ENCODE measurements around the gene METAP2.

Gene METAP2

DNA sequence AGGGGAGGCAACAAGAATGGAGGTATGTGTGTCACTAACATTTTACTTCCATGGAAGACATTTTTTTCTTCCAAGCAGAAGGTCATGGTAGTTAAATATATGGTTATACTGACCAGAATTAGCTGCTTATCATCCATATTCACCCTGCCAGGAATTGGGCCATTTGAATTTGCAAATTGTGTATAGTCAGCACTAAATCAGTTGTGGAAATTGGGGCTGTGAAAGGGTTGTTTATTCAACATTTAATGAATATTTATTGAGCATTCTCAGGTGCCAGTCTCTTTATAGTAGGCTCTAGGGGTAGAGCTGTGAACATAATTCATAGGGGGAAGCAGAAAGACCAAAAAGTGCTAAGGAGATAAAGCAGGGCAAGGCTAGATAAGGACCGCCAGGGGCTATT, 38.0 kb downstream of the METAP2 start:
- TF ChIP-seq JUND (IDR thresholded peaks at IDR 0.05; ENCODE audit: low read depth): no peak
- DNase-seq (ENCODE audit: low read depth in 1 of 2, low spot score in 1 of 2): no peak
- in situ Hi-C loops (cut with HindIII; ENCODE audit: low pct_unique_long_range_greater_than_20kb, low sequenced_read_pairs): no loop called here

DNA sequence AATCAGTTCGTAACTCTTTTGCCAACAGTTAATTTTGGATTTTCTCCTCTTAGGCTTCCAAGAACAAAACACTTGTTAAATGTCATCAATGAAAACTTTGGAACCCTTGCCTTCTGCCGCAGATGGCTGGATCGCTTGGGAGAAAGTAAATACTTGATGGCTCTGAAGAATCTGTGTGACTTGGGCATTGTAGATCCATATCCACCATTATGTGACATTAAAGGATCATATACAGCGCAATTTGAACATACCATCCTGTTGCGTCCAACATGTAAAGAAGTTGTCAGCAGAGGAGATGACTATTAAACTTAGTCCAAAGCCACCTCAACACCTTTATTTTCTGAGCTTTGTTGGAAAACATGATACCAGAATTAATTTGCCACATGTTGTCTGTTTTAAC, 39.6 kb downstream of the METAP2 start:
- in situ Hi-C loops (cut with HindIII; ENCODE audit: low pct_unique_long_range_greater_than_20kb, low sequenced_read_pairs): no loop called here
- TF ChIP-seq JUND (IDR thresholded peaks at IDR 0.05; ENCODE audit: low read depth): no peak
- DNase-seq (ENCODE audit: low read depth in 1 of 2, low spot score in 1 of 2): no peak

DNA sequence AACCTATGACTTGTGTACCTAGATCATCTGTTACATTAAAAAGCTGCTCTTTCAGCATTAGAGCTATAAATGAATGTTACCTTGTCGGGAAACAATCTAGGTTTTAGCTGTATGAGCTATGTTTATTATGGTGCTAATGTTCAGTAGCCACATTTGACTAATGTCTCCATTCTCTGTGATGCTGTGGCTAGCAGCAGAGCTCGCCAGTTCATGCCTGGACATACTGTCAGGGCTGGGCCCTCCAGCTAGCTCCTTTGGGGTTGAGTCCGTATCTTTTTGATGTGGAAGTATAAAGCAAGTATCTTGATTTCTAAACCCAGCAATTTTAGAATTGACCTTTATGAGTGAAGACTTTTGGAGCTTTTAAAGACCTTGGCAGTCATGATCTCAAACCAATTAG, 41.2 kb downstream of the METAP2 start:
- no peak for DNase-seq (ENCODE audit: low read depth in 1 of 2, low spot score in 1 of 2)
- in situ Hi-C loops (cut with HindIII; ENCODE audit: low pct_unique_long_range_greater_than_20kb, low sequenced_read_pairs): no loop called here
- no peak for TF ChIP-seq JUND (IDR thresholded peaks at IDR 0.05; ENCODE audit: low read depth)

DNA sequence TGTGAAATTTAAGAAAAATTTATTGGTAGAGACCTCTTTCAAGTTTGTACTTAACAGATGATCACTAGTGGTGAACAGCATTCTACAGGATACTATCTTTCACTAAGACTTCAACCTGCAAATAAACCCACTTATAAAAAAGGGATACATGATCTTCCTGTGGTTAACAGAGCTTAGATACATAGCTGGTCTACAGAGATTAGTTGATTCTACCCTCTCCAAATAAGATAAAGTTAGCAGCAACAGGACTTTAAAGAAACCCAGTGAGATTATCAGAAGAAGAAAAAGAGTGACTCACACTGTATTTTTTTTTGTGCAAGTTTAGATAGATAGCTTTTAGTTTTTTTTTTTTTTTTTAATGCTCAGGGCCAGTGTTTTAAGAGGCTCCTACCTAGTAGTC, 42.8 kb downstream of the METAP2 start:
- in situ Hi-C loops (cut with HindIII; ENCODE audit: low pct_unique_long_range_greater_than_20kb, low sequenced_read_pairs): no loop called here
- no peak for DNase-seq (ENCODE audit: low read depth in 1 of 2, low spot score in 1 of 2)
- TF ChIP-seq JUND (IDR thresholded peaks at IDR 0.05; ENCODE audit: low read depth): no peak

DNA sequence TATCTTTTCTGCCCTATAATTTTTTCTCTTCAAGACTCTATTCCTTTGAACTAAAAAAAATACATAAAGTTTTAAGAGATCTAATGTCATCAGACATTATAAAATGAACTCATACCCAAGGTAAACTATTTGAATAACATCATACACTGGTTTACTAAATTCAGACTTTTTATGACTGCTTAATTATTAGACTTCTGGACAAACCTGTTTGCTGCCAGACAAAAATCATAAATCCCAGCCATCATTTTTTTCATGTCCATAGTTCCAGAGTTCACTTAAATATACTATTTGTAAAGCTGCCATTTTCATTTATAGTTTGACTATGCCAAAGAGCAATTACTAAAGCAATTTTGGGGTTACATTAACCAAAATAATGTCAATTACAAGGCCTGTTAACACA, 43.3 kb downstream of the METAP2 start:
- in situ Hi-C loops (cut with HindIII; ENCODE audit: low pct_unique_long_range_greater_than_20kb, low sequenced_read_pairs): no loop called here
- TF ChIP-seq JUND (IDR thresholded peaks at IDR 0.05; ENCODE audit: low read depth): no peak
- DNase-seq (ENCODE audit: low read depth in 1 of 2, low spot score in 1 of 2): no peak

DNA sequence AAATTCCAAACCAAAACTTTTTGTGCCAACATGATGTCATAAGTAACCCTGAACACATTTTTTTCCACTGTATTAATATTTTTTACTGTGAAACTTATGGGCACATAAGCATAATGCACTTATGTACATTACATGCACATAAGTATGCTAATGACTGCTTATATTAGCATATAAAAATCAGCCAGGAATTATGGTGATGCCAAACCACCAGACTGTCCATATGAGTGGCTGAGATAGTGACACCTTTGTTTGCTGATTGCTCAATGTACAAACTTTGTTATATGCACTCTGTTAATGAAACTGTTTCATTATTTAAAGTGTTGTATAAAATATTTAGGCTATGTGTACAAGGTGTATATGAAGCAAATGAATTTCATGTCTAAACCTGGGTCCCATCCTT, 45.0 kb downstream of the METAP2 start:
- TF ChIP-seq JUND (IDR thresholded peaks at IDR 0.05; ENCODE audit: low read depth): no peak
- in situ Hi-C loops (cut with HindIII; ENCODE audit: low pct_unique_long_range_greater_than_20kb, low sequenced_read_pairs): no loop called here
- no peak for DNase-seq (ENCODE audit: low read depth in 1 of 2, low spot score in 1 of 2)

DNA sequence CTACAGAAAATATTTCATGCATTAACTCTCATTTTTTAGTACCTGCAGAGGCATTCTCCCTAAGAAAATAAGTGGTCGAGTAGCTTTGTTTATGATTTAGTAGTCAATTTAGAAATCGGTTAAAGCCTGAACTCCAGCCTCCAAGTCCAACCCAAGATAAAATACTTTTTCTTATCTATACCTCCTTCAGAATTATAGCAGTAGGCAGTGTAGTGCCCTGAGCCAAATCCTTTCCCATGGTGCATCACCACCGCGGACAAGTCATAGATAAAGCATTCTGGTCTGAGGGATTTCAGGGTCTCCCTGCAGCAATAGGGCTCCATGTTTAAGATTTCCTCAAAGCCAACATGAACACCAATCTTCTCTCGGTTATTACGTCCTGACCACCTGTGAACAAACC, 46.9 kb downstream of the METAP2 start:
- in situ Hi-C loops (cut with HindIII; ENCODE audit: low pct_unique_long_range_greater_than_20kb, low sequenced_read_pairs): no loop called here
- DNase-seq (ENCODE audit: low read depth in 1 of 2, low spot score in 1 of 2): no peak

DNA sequence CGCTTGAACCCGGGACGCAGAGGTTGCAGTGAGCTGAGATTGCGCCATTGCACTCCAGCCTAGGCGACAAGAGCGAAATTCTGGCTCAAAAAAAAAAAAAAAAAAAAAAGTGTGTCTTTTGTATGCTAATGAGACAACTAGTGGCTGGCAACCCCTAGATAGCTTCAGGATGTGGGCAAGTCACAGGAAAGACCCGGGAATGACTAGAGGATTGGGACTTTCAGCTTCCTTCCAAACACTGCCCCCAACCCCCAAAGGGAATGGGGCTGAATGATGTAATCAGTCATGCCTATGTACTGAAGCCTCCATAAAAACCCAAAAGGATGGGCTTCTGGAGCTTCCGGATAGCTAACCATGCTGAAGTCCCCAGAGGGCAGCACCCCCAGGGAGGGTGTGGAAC, 48.7 kb downstream of the METAP2 start:
- in situ Hi-C loops (cut with HindIII; ENCODE audit: low pct_unique_long_range_greater_than_20kb, low sequenced_read_pairs): no loop called here
- no peak for TF ChIP-seq JUND (IDR thresholded peaks at IDR 0.05; ENCODE audit: low read depth)
- no peak for DNase-seq (ENCODE audit: low read depth in 1 of 2, low spot score in 1 of 2)

More for the DNA sequence above, 46.9 kb downstream of the METAP2 start:
- no peak for TF ChIP-seq JUND (IDR thresholded peaks at IDR 0.05; ENCODE audit: low read depth)

DNA sequence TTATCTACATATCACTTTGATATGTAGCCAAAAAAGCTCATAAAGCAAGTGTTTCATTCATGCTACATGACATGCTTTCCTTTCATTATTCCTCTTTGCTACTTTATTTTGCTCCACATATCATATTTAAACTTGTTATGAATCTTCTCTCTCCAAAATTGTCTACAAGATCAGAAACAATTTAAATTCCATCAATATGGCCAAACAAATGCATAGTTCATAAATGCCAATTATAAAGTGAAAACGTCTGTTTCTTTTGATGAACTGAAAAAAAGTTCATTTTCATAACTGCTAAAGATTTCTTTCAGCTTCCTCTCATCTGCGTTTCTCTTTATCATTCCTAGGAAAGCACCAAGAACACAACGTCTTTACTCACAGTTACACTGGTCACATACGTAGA, 54.5 kb downstream of the METAP2 start:
- in situ Hi-C loops (cut with HindIII; ENCODE audit: low pct_unique_long_range_greater_than_20kb, low sequenced_read_pairs): no loop called here
- no peak for DNase-seq (ENCODE audit: low read depth in 1 of 2, low spot score in 1 of 2)
- no peak for TF ChIP-seq JUND (IDR thresholded peaks at IDR 0.05; ENCODE audit: low read depth)

DNA sequence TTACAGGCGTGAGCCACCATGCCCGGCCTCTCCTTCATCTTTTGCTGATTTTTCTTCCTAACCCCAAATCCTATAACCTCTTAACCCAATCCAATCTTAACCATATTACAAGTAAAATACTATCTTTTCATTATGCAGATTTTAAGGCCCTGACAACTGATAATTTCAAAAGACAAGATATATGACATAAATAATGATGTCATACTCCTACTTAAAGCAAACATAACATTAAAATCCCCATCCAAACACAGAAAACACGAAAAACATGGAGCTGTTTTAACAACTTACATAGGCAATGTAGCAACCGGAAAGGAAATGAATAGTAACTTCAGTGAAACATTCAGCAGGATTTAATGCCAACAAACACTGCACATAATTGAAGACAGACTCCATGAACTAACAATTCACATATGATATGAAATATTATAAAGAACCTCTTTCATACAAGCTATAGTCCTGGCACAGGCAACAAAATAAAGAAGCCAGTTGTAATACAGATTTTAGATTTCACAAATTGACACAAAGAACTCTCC, 55.8 kb downstream of the METAP2 start:
- in situ Hi-C loops (cut with HindIII; ENCODE audit: low pct_unique_long_range_greater_than_20kb, low sequenced_read_pairs): no loop called here
- no peak for DNase-seq (ENCODE audit: low read depth in 1 of 2, low spot score in 1 of 2)
- TF ChIP-seq JUND (IDR thresholded peaks at IDR 0.05; ENCODE audit: low read depth): no peak

DNA sequence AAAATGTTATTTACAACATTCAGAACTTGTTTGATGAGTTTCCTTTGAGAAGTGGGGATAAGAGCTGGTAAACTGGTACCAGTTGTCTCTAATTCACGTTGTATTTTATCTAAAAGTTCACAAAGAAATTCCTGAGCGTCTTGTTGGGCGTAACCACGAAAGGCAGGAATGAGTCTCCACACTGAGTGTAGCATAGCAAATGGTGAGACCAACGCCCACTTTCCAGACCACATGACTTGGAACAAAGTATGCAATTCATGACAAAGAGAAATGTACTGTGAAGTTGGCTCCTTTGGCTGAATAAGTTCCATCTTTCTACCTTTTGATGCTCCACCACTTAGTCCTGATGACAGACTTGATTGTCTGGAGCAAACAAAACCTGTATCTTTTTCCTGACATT, 58.9 kb downstream of the METAP2 start:
- no peak for DNase-seq (ENCODE audit: low read depth in 1 of 2, low spot score in 1 of 2)
- TF ChIP-seq JUND (IDR thresholded peaks at IDR 0.05; ENCODE audit: low read depth): no peak
- in situ Hi-C loops (cut with HindIII; ENCODE audit: low pct_unique_long_range_greater_than_20kb, low sequenced_read_pairs): no loop called here

DNA sequence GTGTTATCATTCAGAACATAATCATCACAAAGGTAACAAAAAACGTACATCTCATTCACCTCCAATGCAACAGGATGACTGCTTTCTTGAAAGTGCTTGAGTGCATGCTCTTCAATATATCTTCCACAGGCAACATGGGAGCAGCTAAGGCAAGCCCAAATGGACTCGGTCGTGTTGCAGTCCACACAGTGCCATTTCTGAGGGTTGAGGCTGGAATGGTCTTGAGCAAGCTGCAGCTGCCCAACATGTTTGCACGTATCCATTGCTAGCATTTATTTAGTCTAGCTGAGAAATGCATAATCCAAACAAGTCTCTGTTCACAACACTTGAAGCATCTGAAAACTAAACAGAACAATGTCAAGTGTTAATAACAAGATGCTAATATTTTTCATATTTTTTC, 60.0 kb downstream of the METAP2 start:
- in situ Hi-C loops (cut with HindIII; ENCODE audit: low pct_unique_long_range_greater_than_20kb, low sequenced_read_pairs): no loop called here
- no peak for TF ChIP-seq JUND (IDR thresholded peaks at IDR 0.05; ENCODE audit: low read depth)
- DNase-seq (ENCODE audit: low read depth in 1 of 2, low spot score in 1 of 2): no peak

DNA sequence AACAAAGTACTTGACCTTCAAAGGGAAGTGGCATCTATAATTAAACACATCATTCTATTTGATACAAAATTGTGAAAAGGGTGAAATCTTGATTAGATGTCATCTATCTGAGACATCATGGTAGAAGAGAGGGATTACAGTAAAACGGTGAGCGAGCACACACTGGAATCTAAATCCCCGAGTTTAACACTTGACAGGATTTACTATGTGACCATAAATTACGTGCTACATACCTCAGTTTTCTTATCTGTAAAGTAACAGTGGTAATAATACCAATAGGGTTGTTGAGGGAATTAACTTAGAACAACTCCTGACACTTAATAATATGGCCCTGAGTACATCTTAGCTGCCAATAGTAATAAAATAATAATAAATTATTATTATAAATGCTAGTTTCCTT, 64.1 kb downstream of the METAP2 start:
- in situ Hi-C loops (cut with HindIII; ENCODE audit: low pct_unique_long_range_greater_than_20kb, low sequenced_read_pairs): no loop called here
- no peak for DNase-seq (ENCODE audit: low read depth in 1 of 2, low spot score in 1 of 2)
- no peak for TF ChIP-seq JUND (IDR thresholded peaks at IDR 0.05; ENCODE audit: low read depth)

DNA sequence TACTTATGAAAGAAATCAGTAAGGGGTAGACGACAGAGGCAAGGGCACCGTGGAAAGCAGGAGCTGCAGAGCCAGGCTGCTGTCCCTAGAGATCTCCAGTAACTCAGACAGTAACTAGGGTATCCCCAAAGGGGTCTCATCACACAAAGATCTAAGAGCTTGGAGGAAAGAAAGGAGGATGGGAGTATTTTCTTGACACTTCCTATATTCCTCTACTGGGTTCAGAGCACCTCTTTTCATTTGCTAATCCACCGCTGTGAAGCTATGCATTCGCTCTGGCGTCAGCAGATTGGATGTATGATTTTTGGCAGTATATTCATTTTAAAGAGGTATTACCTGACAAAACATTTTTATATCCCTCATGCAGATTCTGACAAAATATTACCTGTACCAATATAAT, 64.7 kb downstream of the METAP2 start:
- TF ChIP-seq JUND (IDR thresholded peaks at IDR 0.05; ENCODE audit: low read depth): no peak
- in situ Hi-C loops (cut with HindIII; ENCODE audit: low pct_unique_long_range_greater_than_20kb, low sequenced_read_pairs): no loop called here
- DNase-seq (ENCODE audit: low read depth in 1 of 2, low spot score in 1 of 2): no peak
